Measurements from ENCODE around the gene HS3ST6. TPM values are rescaled to one million over a fixed set of nuclear protein-coding genes. Genes with fewer than 3 reads are reported as not detected.

HS3ST6 gene
- total RNA-seq, 1 experiment from 2014 or later = not detected

GRCh38 chr16:1895949-1896675, 22.1 kb downstream of the HS3ST6 start:
- TF ChIP-seq, protein P1, sequence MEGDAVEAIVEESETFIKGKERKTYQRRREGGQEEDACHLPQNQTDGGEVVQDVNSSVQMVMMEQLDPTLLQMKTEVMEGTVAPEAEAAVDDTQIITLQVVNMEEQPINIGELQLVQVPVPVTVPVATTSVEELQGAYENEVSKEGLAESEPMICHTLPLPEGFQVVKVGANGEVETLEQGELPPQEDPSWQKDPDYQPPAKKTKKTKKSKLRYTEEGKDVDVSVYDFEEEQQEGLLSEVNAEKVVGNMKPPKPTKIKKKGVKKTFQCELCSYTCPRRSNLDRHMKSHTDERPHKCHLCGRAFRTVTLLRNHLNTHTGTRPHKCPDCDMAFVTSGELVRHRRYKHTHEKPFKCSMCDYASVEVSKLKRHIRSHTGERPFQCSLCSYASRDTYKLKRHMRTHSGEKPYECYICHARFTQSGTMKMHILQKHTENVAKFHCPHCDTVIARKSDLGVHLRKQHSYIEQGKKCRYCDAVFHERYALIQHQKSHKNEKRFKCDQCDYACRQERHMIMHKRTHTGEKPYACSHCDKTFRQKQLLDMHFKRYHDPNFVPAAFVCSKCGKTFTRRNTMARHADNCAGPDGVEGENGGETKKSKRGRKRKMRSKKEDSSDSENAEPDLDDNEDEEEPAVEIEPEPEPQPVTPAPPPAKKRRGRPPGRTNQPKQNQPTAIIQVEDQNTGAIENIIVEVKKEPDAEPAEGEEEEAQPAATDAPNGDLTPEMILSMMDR (IDR thresholded peaks at IDR 0.05; ENCODE audit: insufficient read depth in 1 of 2, low read depth in 1 of 2, low read length in 1 of 2, severe bottlenecking in 1 of 2, unreplicated experiment in 1 of 2) = no peak
- Mint-ChIP-seq H3K27ac (ENCODE audit: unreplicated experiment) (no peak overlapping the region), H3K27me3 (ENCODE audit: insufficient read depth, unreplicated experiment) (no peaks in the 10 kb centered on the region), H3K36me3 (ENCODE audit: insufficient read depth, unreplicated experiment) (peaks cover 6% of the 10 kb centered on the region), H3K4me3 (ENCODE audit: unreplicated experiment) (no peak overlapping the region), H3K9me3 (ENCODE audit: unreplicated experiment) (no peaks in the 10 kb centered on the region), H3K4me1 (ENCODE audit: low read depth, unreplicated experiment) (no peaks in the 10 kb centered on the region)
- BruUV-seq (replicated peaks) = no TSS peak
- ChIA-PET POLR2A (no interaction called here), CTCF (no interaction called here)
- H3K9me3 ChIP-seq = no peaks in the 10 kb centered on the region
- H3K4me1 ChIP-seq = no peaks in the 10 kb centered on the region
- H3K4me3 ChIP-seq (ENCODE audit: low read depth, low read length) = no peak overlapping the region
- no peak for DNase-seq
- intact Hi-C loops (cut with micrococcal nuclease; ENCODE audit: unreplicated experiment) = no loop called here
- no peaks in the 10 kb centered on the region for H3K27me3 ChIP-seq (replicated peaks; ENCODE audit: control insufficient read depth, insufficient read depth, low read length)
- H3K36me3 ChIP-seq (ENCODE audit: control insufficient read depth, insufficient read depth, low read length) = no peaks in the 10 kb centered on the region

DNA sequence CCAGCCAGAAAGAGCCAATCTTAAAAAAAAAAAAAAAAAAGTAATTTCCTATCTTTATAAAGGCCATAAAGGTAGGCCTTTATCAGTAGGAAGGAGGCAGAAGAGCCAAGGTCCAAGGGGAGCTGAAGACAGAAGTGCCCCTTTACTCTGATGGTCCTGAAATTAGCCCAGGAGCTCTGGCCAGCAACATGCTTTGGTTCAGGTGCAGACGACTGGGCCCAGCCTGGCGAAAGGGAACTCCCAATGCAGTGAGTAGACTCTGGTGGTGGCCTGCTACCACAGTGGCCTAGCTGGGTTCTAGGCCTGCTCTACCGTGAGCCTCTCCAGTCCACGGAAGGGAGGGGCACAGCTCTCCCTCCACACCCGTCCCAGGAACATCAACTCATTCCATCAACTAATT, 23.1 kb downstream of the HS3ST6 start:
- H3K27ac Mint-ChIP-seq (ENCODE audit: unreplicated experiment) = no peak overlapping the region
- CTCF ChIA-PET = interaction anchor here (0.6 to 0.8 kb wide), 2 partner anchors 46 to 184 kb away, joined by 3 to 5 read pairs; no protein-coding TSS in a partner anchor

DNA sequence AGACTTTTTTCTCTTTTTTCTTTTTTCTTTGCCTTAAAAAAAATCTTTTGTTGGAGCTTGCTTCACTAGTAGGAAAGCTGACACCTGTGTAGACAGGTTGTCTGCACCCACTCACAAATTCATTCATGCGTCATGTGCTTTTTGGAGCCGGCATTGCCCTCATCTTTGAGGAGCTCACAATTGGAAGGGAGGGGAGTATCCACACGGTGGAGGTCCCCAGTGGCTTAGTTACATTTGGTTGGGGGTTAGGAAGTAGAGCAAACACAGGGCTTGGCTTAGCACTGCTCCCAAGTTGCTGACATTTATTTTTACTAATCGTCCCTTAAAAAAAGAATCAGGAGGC, 27.5 kb downstream of the HS3ST6 start:
- Histone ChIP-seq H3K4me1 (no peaks in the 10 kb centered on the region), H3K9me3 (no peaks in the 10 kb centered on the region), H3K27me3 (replicated peaks; ENCODE audit: control insufficient read depth, insufficient read depth, low read length) (no peaks in the 10 kb centered on the region), H3K4me3 (ENCODE audit: low read depth, low read length) (no peak overlapping the region), H3K36me3 (ENCODE audit: control insufficient read depth, insufficient read depth, low read length) (no peaks in the 10 kb centered on the region)
- Mint-ChIP-seq H3K27ac (ENCODE audit: unreplicated experiment) (no peak overlapping the region), H3K9me3 (ENCODE audit: unreplicated experiment) (no peaks in the 10 kb centered on the region), H3K36me3 (ENCODE audit: insufficient read depth, unreplicated experiment) (no peaks in the 10 kb centered on the region), H3K4me3 (ENCODE audit: unreplicated experiment) (no peak overlapping the region), H3K27me3 (ENCODE audit: insufficient read depth, unreplicated experiment) (peaks cover 9% of the 10 kb centered on the region), H3K4me1 (ENCODE audit: low read depth, unreplicated experiment) (no peaks in the 10 kb centered on the region)
- TF ChIP-seq, protein P1 (IDR thresholded peaks at IDR 0.05; ENCODE audit: insufficient read depth in 1 of 2, low read depth in 1 of 2, low read length in 1 of 2, severe bottlenecking in 1 of 2, unreplicated experiment in 1 of 2) = no peak
- ChIA-PET CTCF (no interaction called here), POLR2A (no interaction called here)
- no peak for DNase-seq
- BruUV-seq (replicated peaks) = no TSS peak
- intact Hi-C loops (cut with micrococcal nuclease; ENCODE audit: unreplicated experiment) = no loop called here

More for the DNA sequence above, 23.1 kb downstream of the HS3ST6 start:
- DNase-seq = no peak
- peaks cover 4% of the 10 kb centered on the region for H3K27me3 Mint-ChIP-seq (ENCODE audit: insufficient read depth, unreplicated experiment)
- no peaks in the 10 kb centered on the region for H3K36me3 ChIP-seq (ENCODE audit: control insufficient read depth, insufficient read depth, low read length)
- no peak overlapping the region for H3K4me3 Mint-ChIP-seq (ENCODE audit: unreplicated experiment)
- H3K4me1 ChIP-seq = no peaks in the 10 kb centered on the region
- intact Hi-C loops (cut with micrococcal nuclease; ENCODE audit: unreplicated experiment) = no loop called here
- no peak overlapping the region for H3K4me3 ChIP-seq (ENCODE audit: low read depth, low read length)
- no peaks in the 10 kb centered on the region for H3K4me1 Mint-ChIP-seq (ENCODE audit: low read depth, unreplicated experiment)
- BruUV-seq (replicated peaks) = no TSS peak
- POLR2A ChIA-PET = no interaction called here
- no peaks in the 10 kb centered on the region for H3K9me3 Mint-ChIP-seq (ENCODE audit: unreplicated experiment)
- no peaks in the 10 kb centered on the region for H3K27me3 ChIP-seq (replicated peaks; ENCODE audit: control insufficient read depth, insufficient read depth, low read length)
- no peaks in the 10 kb centered on the region for H3K9me3 ChIP-seq
- peaks cover 6% of the 10 kb centered on the region for H3K36me3 Mint-ChIP-seq (ENCODE audit: insufficient read depth, unreplicated experiment)
- TF ChIP-seq, protein P1 (IDR thresholded peaks at IDR 0.05; ENCODE audit: insufficient read depth in 1 of 2, low read depth in 1 of 2, low read length in 1 of 2, severe bottlenecking in 1 of 2, unreplicated experiment in 1 of 2) = no peak

Measured in Caco-2 (cell line).